H1 (cell line): Measurements from ENCODE around the gene RNF4. TPM values are rescaled to one million over a fixed set of nuclear protein-coding genes. Genes with fewer than 3 reads are reported as not detected.

ENCODE experiments used
- CTCF ChIA-PET: fragments of 300-600 bp; sonication (Branson Sonifier 250); formaldehyde crosslinking; loops from one replicate; lab custom pipeline; 2021; ENCODE audit not compliant: partially characterized antibody; lab: Charles Lee
- POLR2A ChIA-PET: fragments of 300-600 bp; sonication (Branson Sonifier 250); formaldehyde crosslinking; loops from one replicate; lab custom pipeline; 2021; ENCODE audit warnings: inconsistent platforms; ENCODE audit not compliant: partially characterized antibody; lab: Charles Lee
- DNase-seq, 2 experiments: peaks; one replicate each; pipeline versions ENCODE4 v3.0.0 to v3.0.0-alpha.2; 2010 to 2022; ENCODE audit warnings: low spot score in 2 of 2, low read depth in 1 of 2, mixed read lengths in 1 of 2
- FAIRE-seq: peaks from 2 replicates; lab custom pipeline; 2011; peaks lifted over from hg19 to GRCh38; lab: Jason Lieb, UNC
- H2AFZ ChIP-seq: 2 replicates; pipeline ENCODE4 v1.8.1; 2012; ENCODE audit warnings: low read length, inconsistent platforms
- H2AK5ac ChIP-seq: 2 replicates; pipeline ENCODE4 v1.6.1; 2013; ENCODE audit warnings: low read depth, low read length
- H2BK120ac ChIP-seq: replicated peaks from 2 replicates; pipeline ENCODE3; 2013; ENCODE audit warnings: low read depth, low read length, inconsistent platforms
- H2BK12ac ChIP-seq: 2 replicates; pipeline ENCODE4 v1.6.1; 2013; ENCODE audit warnings: low read depth, low read length
- H2BK15ac ChIP-seq: 2 replicates; pipeline ENCODE4 v1.6.1; 2013; ENCODE audit warnings: low read length
- H2BK20ac ChIP-seq: 2 replicates; pipeline ENCODE4 v1.6.1; 2013; ENCODE audit warnings: low read length
- H2BK5ac ChIP-seq: 2 replicates; pipeline ENCODE4 v1.6.1; 2013; ENCODE audit warnings: low read depth, low read length
- H3K14ac ChIP-seq: 2 replicates; pipeline ENCODE4 v1.6.1; 2013; ENCODE audit warnings: inconsistent platforms; ENCODE audit not compliant: insufficient read length
- H3K18ac ChIP-seq: 2 replicates; pipeline ENCODE4 v1.6.1; 2013; ENCODE audit warnings: low read length; ENCODE audit errors: extremely low read depth
- H3K23ac ChIP-seq: 2 replicates; pipeline ENCODE4 v1.6.1; 2013; ENCODE audit warnings: inconsistent platforms; ENCODE audit not compliant: insufficient read length
- H3K23me2 ChIP-seq: 2 replicates; pipeline ENCODE4 v1.6.1; 2013; ENCODE audit warnings: low read depth, low read length
- H3K27ac ChIP-seq: 2 replicates; pipeline ENCODE4 v1.6.1; 2011; ENCODE audit warnings: low read depth, low read length, inconsistent platforms
- H3K27me3 ChIP-seq, 4 experiments: replicated peaks in 1 of 4; 1 replicate in 1 of 4; 2 replicates in 3 of 4; pipeline versions ENCODE4 v1.6.1 to v1.8.1; 2011 to 2013; ENCODE audit warnings: low read length in 3 of 4, mild to moderate bottlenecking in 3 of 4, inconsistent platforms in 2 of 4, mixed read lengths in 2 of 4, moderate library complexity in 1 of 4; ENCODE audit not compliant: control insufficient read depth in 3 of 4, insufficient read depth in 3 of 4; ENCODE audit errors: extremely low read depth in 1 of 4
- H3K36me3 ChIP-seq, 4 experiments: 2 replicates each; pipeline versions ENCODE4 v1.6.1 to v1.8.1; 2011 to 2013; ENCODE audit warnings: mild to moderate bottlenecking in 4 of 4, low read length in 3 of 4, moderate library complexity in 2 of 4, control low read depth in 1 of 4, inconsistent platforms in 1 of 4; ENCODE audit not compliant: insufficient read depth in 4 of 4, control insufficient read depth in 2 of 4
- H3K4ac ChIP-seq: replicated peaks from 2 replicates; pipeline ENCODE3; 2013; ENCODE audit warnings: low read length, low read depth, mixed read lengths, inconsistent platforms; ENCODE audit not compliant: insufficient read length
- H3K4me1 ChIP-seq, 4 experiments: replicated peaks in 1 of 4; 1 replicate in 1 of 4; 2 replicates in 3 of 4; pipeline versions ENCODE4 v1.6.1 to v1.8.1; 2011 to 2013; ENCODE audit warnings: low read length in 3 of 4, inconsistent platforms in 2 of 4, mixed read lengths in 1 of 4; ENCODE audit not compliant: insufficient read depth in 4 of 4, control insufficient read depth in 3 of 4
- H3K4me2 ChIP-seq, 2 experiments: 2 replicates each; pipeline versions ENCODE4 v1.6.1 to v1.8.1; 2011 to 2013; ENCODE audit warnings: low read depth in 2 of 2, low read length in 2 of 2, control low read depth in 1 of 2, inconsistent platforms in 1 of 2, mild to moderate bottlenecking in 1 of 2; ENCODE audit not compliant: insufficient read depth in 1 of 2
- H3K4me3 ChIP-seq, 4 experiments: fragments of 200-600, 300-600 bp in 1 of 4; sonication (generic), shearing (Covaris generic), sonication (Bioruptor Twin) in 1 of 4; 2 replicates each; pipeline versions ENCODE4 v1.5.1 to v1.8.1; 2011 to 2016; ENCODE audit warnings: low read length in 4 of 4, low read depth in 3 of 4, control low read depth in 2 of 4, inconsistent platforms in 2 of 4, mild to moderate bottlenecking in 2 of 4, mixed read lengths in 1 of 4, moderate library complexity in 1 of 4; ENCODE audit not compliant: insufficient read depth in 2 of 4; ENCODE audit errors: extremely low read depth in 1 of 4
- H3K56ac ChIP-seq: replicated peaks from 2 replicates; pipeline ENCODE3; 2013; ENCODE audit warnings: low read depth, mild to moderate bottlenecking, mixed read lengths, low read length, inconsistent platforms; ENCODE audit not compliant: insufficient read length
- H3K79me1 ChIP-seq: 2 replicates; pipeline ENCODE4 v1.6.1; 2013; ENCODE audit warnings: low read depth, low read length, control low read depth
- H3K79me2 ChIP-seq, 2 experiments: 2 replicates each; pipeline versions ENCODE4 v1.6.1 to v1.8.1; 2012 to 2013; ENCODE audit warnings: low read length in 2 of 2, mild to moderate bottlenecking in 2 of 2, inconsistent platforms in 1 of 2; ENCODE audit not compliant: insufficient read depth in 2 of 2, control insufficient read depth in 1 of 2
- H3K9ac ChIP-seq, 4 experiments: replicated peaks in 1 of 4; 1 replicate in 1 of 4; 2 replicates in 3 of 4; pipeline versions ENCODE4 v1.6.1 to v1.8.1; 2011 to 2013; ENCODE audit warnings: low read depth in 3 of 4, low read length in 3 of 4, control low read depth in 2 of 4, mild to moderate bottlenecking in 2 of 4, moderate library complexity in 2 of 4, inconsistent platforms in 1 of 4; ENCODE audit errors: extremely low read depth in 1 of 4
- H3K9me3 ChIP-seq, 2 experiments: 2 replicates each; pipeline versions ENCODE4 v1.6.1 to v1.8.1; 2012 to 2013; ENCODE audit warnings: mild to moderate bottlenecking in 2 of 2, moderate library complexity in 2 of 2, control low read depth in 1 of 2, inconsistent platforms in 1 of 2, low read depth in 1 of 2, low read length in 1 of 2, mixed read lengths in 1 of 2; ENCODE audit not compliant: insufficient read depth in 2 of 2
- H4K20me1 ChIP-seq, 2 experiments: replicated peaks in 1 of 2; 2 replicates each; pipeline versions ENCODE3 to v1.8.1; 2011 to 2013; ENCODE audit warnings: inconsistent platforms in 2 of 2, low read length in 2 of 2, mild to moderate bottlenecking in 1 of 2; ENCODE audit not compliant: insufficient read depth in 2 of 2, control insufficient read depth in 1 of 2
- H4K5ac ChIP-seq: 2 replicates; pipeline ENCODE4 v1.6.1; 2013; ENCODE audit warnings: low read length, low read depth, mixed read lengths, inconsistent platforms; ENCODE audit not compliant: insufficient read length
- H4K8ac ChIP-seq: 2 replicates; pipeline ENCODE4 v1.8.0; 2013; ENCODE audit warnings: mild to moderate bottlenecking, moderate library complexity, low read length, inconsistent platforms; ENCODE audit not compliant: insufficient read depth; ENCODE audit errors: extremely low read depth
- H4K91ac ChIP-seq: replicated peaks from 2 replicates; pipeline ENCODE3; 2013; ENCODE audit warnings: low read length, mixed read lengths, inconsistent platforms; ENCODE audit not compliant: insufficient read length
- CHD1 ChIP-seq: IDR thresholded peaks from 2 replicates; pipeline ENCODE4 v1.6.1; 2012; ENCODE audit warnings: low read depth, low read length, improper control_type of control experiment
- CHD2 ChIP-seq: IDR thresholded peaks from 2 replicates; pipeline ENCODE4 v1.6.1; 2012; ENCODE audit warnings: low read length, improper control_type of control experiment
- CREB1 ChIP-seq: IDR thresholded peaks from 2 replicates; pipeline ENCODE4 v1.6.1; 2012; ENCODE audit warnings: inconsistent platforms
- E2F6 ChIP-seq: IDR thresholded peaks from 2 replicates; pipeline ENCODE4 v1.6.1; 2012; ENCODE audit warnings: inconsistent platforms
- EZH2 ChIP-seq: fragments of 200-600 bp; sonication (generic); IDR thresholded peaks from 2 replicates; pipeline ENCODE4 v1.7.1; 2012; ENCODE audit warnings: low read depth, mild to moderate bottlenecking, moderate library complexity, low read length, inconsistent platforms; ENCODE audit not compliant: severe bottlenecking
- HDAC6 ChIP-seq: IDR thresholded peaks from one replicate; pipeline ENCODE4 v1.7.1; 2012; ENCODE audit warnings: low read depth, mild to moderate bottlenecking, inconsistent platforms, low read length, moderate library complexity
- JUN ChIP-seq: IDR thresholded peaks from 2 replicates; pipeline ENCODE4 v1.6.1; 2011; ENCODE audit warnings: low read depth, mild to moderate bottlenecking, improper control_type of control experiment, low read length
- MAX ChIP-seq: IDR thresholded peaks from 2 replicates; pipeline ENCODE4 v1.6.1; 2012; ENCODE audit warnings: inconsistent platforms
- POLR2A ChIP-seq, 2 experiments: IDR thresholded peaks; 1 replicate in 1 of 2; 2 replicates in 1 of 2; pipeline ENCODE4 v1.6.1; 2011; ENCODE audit warnings: low read depth in 2 of 2, low read length in 2 of 2, mild to moderate bottlenecking in 2 of 2; ENCODE audit errors: control extremely low read depth in 1 of 2
- SIX5 ChIP-seq: IDR thresholded peaks from 2 replicates; pipeline ENCODE4 v1.6.1; 2011; ENCODE audit warnings: mild to moderate bottlenecking, low read depth, low read length
- SP1 ChIP-seq: IDR thresholded peaks from 2 replicates; pipeline ENCODE4 v1.6.1; 2011; ENCODE audit warnings: low read depth, low read length
- SP4 ChIP-seq: IDR thresholded peaks from 2 replicates; pipeline ENCODE4 v1.6.1; 2012; ENCODE audit warnings: low read length, inconsistent platforms
- TAF1 ChIP-seq: IDR thresholded peaks from 2 replicates; pipeline ENCODE4 v1.6.1; 2011; ENCODE audit warnings: mild to moderate bottlenecking, low read depth, low read length
- YY1 ChIP-seq: IDR thresholded peaks from 2 replicates; pipeline ENCODE4 v1.6.1; 2011; ENCODE audit warnings: low read depth, mild to moderate bottlenecking, low read length
- WGBS, 2 experiments: shearing (Covaris generic) in 1 of 2; methylation state at CpG; one replicate each; pipeline versions ENCODE4 v1.1.6 to v1.1.7; 2013 to 2015; ENCODE audit warnings: low lambda C conversion rate in 2 of 2, mixed read lengths in 2 of 2, inconsistent platforms in 1 of 2, low coverage in 1 of 2, missing lambda C conversion rate in 1 of 2; ENCODE audit not compliant: insufficient replicate concordance in 2 of 2, insufficient coverage in 1 of 2, insufficient read length in 1 of 2; ENCODE audit errors: extremely low coverage in 1 of 2, missing lambda C conversion rate in 1 of 2; 5-methylcytosine and 5-hydroxymethylcytosine counted together
- polyA plus RNA-seq, 7 experiments: library from polyadenylated mRNA; depleted of rRNA in 3 of 7; stranded (reverse) in 5 of 7; unstranded in 2 of 7; fragments of >200 nt in 5 of 7; fragments of 200-250 nt in 2 of 7; gene quantifications; 1 replicate in 5 of 7; 2 replicates in 1 of 7; 4 replicates in 1 of 7; pipeline versions ENCODE4 v1.2.1 to v1.2.3, GENCODE V29; 2011 to 2013; ENCODE audit warnings: missing spikeins in 2 of 7, mixed read lengths in 2 of 7
- total RNA-seq: library from RNA; stranded (reverse); fragmentation: NEBNext Ultra II Directional; extraction: Animal tissue kit (Norgen Biotek cat#: 25700); gene quantifications from 2 replicates; pipeline ENCODE4 v1.2.1, GENCODE V29; 2021

RNF4 gene
- total and polyA plus RNA-seq, 2 of the 8 experiments (the other 6 are each of a cell fraction or from before 2014, with no cell fraction given) = 68.2 to 78.9 TPM

DNA sequence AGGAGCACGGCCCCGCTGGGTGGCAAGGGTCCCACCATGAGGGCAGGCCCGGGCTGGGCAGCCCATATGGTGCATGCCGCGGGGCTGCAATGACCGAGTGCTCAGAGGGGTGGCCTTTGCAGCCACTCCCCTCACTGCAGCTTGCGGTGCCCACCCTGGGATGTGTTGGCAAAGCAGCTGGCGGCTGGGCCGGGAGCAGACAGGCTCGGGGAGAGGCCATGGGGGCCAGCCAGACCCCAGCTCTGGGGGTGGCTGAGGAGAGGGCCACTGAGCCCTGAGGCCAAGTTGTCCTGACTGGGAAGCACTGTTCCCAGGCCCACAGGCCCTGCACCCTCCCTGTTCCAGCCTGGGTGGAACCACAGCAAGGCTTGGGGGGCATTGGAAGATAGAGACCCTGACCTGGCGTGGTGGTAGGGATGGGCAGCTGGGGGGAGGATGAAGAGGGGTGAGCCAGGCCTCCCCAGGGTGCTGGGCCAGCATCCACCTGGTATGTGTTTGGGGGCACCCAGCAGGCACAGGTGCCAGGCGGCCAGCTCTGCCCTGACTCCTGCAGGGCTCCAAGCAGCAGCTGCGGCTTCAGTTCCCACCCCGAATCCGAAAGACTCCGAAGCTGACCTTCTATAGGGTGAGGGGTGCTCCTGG, 18.4 kb upstream of the RNF4 start:
- 95% methylated on average over 16 of the region's 16 CpGs; no CpG with 5 or more reads in 1 of the 2 experiments for WGBS, 2 experiments
- H2AFZ ChIP-seq = no peak overlapping the region
- no peak overlapping the region for H3K9ac ChIP-seq
- DNase-seq (no peak), FAIRE-seq (no peak)
- CTCF ChIA-PET = interaction anchor here (0.8 to 5.7 kb wide), 7 partner anchors 8 to 230 kb away, joined by 3 to 53 read pairs (median 3); no protein-coding TSS in a partner anchor
- POLR2A ChIA-PET = interaction anchor here (1.3 kb wide), 1 partner anchor 18 kb away, joined by 4 read pairs; the partner anchor contains the start of gene RNF4
- no peaks in the 10 kb centered on the region for H3K79me1 ChIP-seq
- no peak overlapping the region for H3K4ac ChIP-seq
- H2AK5ac ChIP-seq = no peak overlapping the region
- H3K56ac ChIP-seq = no peak overlapping the region
- H3K23me2 ChIP-seq = peaks cover 15% of the 10 kb centered on the region; the same call in 1 of the 2 replicates
- H3K4me3 ChIP-seq = no peak overlapping the region
- H3K36me3 ChIP-seq = no peaks in the 10 kb centered on the region
- no peak overlapping the region for H2BK15ac ChIP-seq
- no peaks in the 10 kb centered on the region for H3K4me1 ChIP-seq
- H3K9me3 ChIP-seq = no peaks in the 10 kb centered on the region
- H2BK20ac ChIP-seq = no peak overlapping the region
- H3K23ac ChIP-seq = no peak overlapping the region
- H3K4me2 ChIP-seq = no peak overlapping the region
- H3K27ac ChIP-seq = no peak overlapping the region
- no peak overlapping the region for H3K14ac ChIP-seq
- no peak overlapping the region; the same call in 1 of the 2 replicates for H4K8ac ChIP-seq
- TF ChIP-seq POLR2A (IDR thresholded peaks at IDR 0.05; ENCODE audit: control extremely low read depth in 1 of 2, low read depth in 2 of 2, low read length in 2 of 2) (no peak), HDAC6 (no peak), YY1 (no peak), MAX (no peak), CHD1 (no peak), SIX5 (no peak), E2F6 (no peak), SP1 (no peak), SP4 (no peak), CHD2 (no peak), TAF1 (no peak), JUN (no peak), CREB1 (no peak), EZH2 (no peak)
- H2BK5ac ChIP-seq = no peak overlapping the region
- no peaks in the 10 kb centered on the region for H3K27me3 ChIP-seq
- no peak overlapping the region for H4K5ac ChIP-seq
- no peaks in the 10 kb centered on the region for H3K79me2 ChIP-seq
- no peak overlapping the region for H2BK120ac ChIP-seq
- no peak overlapping the region for H2BK12ac ChIP-seq
- no peak overlapping the region for H4K91ac ChIP-seq
- no peak overlapping the region for H3K18ac ChIP-seq
- peaks cover 0 to 3% of the 10 kb centered on the region in 2 experiments for H4K20me1 ChIP-seq
